Smooth muscle cell (in vitro differentiated cells): ENCODE measurements around the gene MRPL53. TPM values are rescaled to one million over a fixed set of nuclear protein-coding genes. Genes with fewer than 3 reads are reported as not detected.

Source experiments
- DNase-seq: peaks from one replicate; lab custom pipeline; 2025; ENCODE audit not compliant: unreplicated experiment; lab: John Stamatoyannopoulos, UW
- H2AFZ ChIP-seq: fragments of 200-600 bp; sonication (generic); 2 replicates; pipeline ENCODE4 v1.6.0; 2016; ENCODE audit warnings: antibody characterized with exemption, low read depth, mild to moderate bottlenecking
- H3F3A ChIP-seq: fragments of 200-600 bp; sonication (generic); 2 replicates; pipeline ENCODE4 v1.6.0; 2017; ENCODE audit warnings: antibody characterized with exemption, low read depth
- H3K27ac ChIP-seq: fragments of 200-600 bp; sonication (generic); 2 replicates; pipeline ENCODE4 v1.5.1; 2016; ENCODE audit warnings: low read depth, mild to moderate bottlenecking
- H3K27me3 ChIP-seq: fragments of 200-600 bp; sonication (generic); 2 replicates; pipeline ENCODE4 v1.6.1; 2016; ENCODE audit warnings: low read depth, mild to moderate bottlenecking
- H3K36me3 ChIP-seq: fragments of 200-600 bp; sonication (generic); 2 replicates; pipeline ENCODE4 v1.5.1; 2016; ENCODE audit warnings: low read depth
- H3K4me1 ChIP-seq: fragments of 200-600 bp; sonication (generic); 2 replicates; pipeline ENCODE4 v1.5.1; 2016; ENCODE audit warnings: low read depth
- H3K4me2 ChIP-seq: fragments of 200-600 bp; sonication (generic); 2 replicates; pipeline ENCODE4 v1.6.0; 2016; ENCODE audit warnings: mild to moderate bottlenecking
- H3K4me3 ChIP-seq: fragments of 200-600 bp; sonication (generic); 2 replicates; pipeline ENCODE4 v1.5.1; 2016; ENCODE audit warnings: mild to moderate bottlenecking
- H3K79me2 ChIP-seq: fragments of 200-600 bp; sonication (generic); 2 replicates; pipeline ENCODE4 v1.6.0; 2016; ENCODE audit warnings: low read depth, mild to moderate bottlenecking
- H3K9ac ChIP-seq: fragments of 200-600 bp; sonication (generic); 2 replicates; pipeline ENCODE4 v1.6.0; 2016; ENCODE audit warnings: low read depth
- H3K9me3 ChIP-seq: fragments of 200-600 bp; sonication (generic); replicated peaks from 2 replicates; pipeline ENCODE4 v1.5.1; 2016; ENCODE audit warnings: low read depth
- H4K20me1 ChIP-seq: fragments of 200-600 bp; sonication (generic); 2 replicates; pipeline ENCODE4 v1.6.0; 2016; ENCODE audit warnings: low read depth
- WGBS: methylation state at CpG from one replicate; pipeline ENCODE4 v1.1.7; 2016; ENCODE audit warnings: low lambda C conversion rate; 5-methylcytosine and 5-hydroxymethylcytosine counted together
- polyA plus RNA-seq: library from polyadenylated mRNA; unstranded; fragments of >200 nt; fragmentation: Nextera tagmentation; extraction: Ambion mirVana; gene quantifications from 2 replicates; pipeline ENCODE4 v1.2.1, GENCODE V29; 2016
- total RNA-seq: library from RNA; depleted of rRNA; stranded (reverse); fragments of >200 nt; gene quantifications from 2 replicates; pipeline ENCODE4 v1.2.3, GENCODE V29; 2014
- TF ChIP-seq, protein P1 (sequence below): fragments of 200-600 bp; sonication (generic); IDR thresholded peaks from 2 replicates; pipeline ENCODE4 v1.5.1; 2017; ENCODE audit warnings: borderline replicate concordance, mild to moderate bottlenecking, antibody characterized with exemption; ENCODE audit not compliant: insufficient read depth, poor library complexity, severe bottlenecking

Gene MRPL53
- total and polyA plus RNA-seq, 2 experiments from 2014 or later: 12.0 to 76.8 TPM

DNA sequence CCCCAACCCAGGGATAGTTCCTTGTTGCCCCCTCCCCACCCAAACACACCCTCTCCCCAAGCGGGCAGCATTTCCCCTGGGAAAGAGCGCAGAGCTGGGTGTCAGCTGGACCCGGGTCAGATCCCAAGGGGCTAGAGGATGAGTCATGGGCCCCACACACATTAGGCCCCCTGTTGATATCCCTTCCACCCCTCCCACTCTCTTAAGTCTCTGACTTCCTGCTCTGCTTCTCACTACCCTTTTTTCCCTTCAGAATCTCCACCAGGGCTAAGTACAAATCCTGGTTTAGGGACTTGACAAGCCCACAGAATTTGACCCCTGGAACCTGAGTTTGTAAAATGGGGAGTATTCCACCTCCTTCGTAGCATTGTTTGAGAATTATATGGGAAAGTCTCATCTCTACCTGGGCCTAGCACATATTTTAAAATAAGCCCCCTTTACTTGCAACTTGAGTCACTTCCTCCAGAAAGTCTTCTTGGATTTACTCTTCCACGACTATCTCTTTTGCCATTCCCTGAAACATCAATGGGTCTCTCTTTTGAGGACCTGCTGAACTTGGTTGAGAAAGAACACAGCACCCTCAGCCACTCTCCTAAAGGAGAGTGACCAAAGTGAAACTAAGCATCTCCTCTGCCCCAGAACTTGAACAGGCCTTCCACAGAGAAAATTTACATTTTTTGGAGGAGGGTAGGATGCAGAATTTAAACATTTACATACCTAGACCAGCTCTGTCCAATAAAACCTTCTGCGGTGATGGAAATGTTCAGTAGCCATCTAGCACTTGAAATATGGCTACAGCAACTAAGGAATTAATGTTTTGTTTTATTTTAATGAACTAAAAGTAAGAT, 35.4 kb downstream of the MRPL53 start:
- Histone ChIP-seq H3K36me3 (no peaks in the 10 kb centered on the region), H3K27me3 (no peaks in the 10 kb centered on the region), H3K79me2 (peaks cover 78% of the 10 kb centered on the region), H3K4me2 (peak overlapping the region; percentile 96), H3K9ac (no peak overlapping the region), H3K9me3 (no peaks in the 10 kb centered on the region), H3K4me1 (peaks cover 30% of the 10 kb centered on the region), H3K4me3 (no peak overlapping the region), H4K20me1 (peaks cover 72% of the 10 kb centered on the region), H3F3A (peaks cover 11% of the 10 kb centered on the region), H2AFZ (no peak overlapping the region), H3K27ac (peak overlapping the region; percentile 11)
- WGBS: 53% methylated on average over 6 of the region's 6 CpGs
- no peak for DNase-seq
- TF ChIP-seq, protein P1, sequence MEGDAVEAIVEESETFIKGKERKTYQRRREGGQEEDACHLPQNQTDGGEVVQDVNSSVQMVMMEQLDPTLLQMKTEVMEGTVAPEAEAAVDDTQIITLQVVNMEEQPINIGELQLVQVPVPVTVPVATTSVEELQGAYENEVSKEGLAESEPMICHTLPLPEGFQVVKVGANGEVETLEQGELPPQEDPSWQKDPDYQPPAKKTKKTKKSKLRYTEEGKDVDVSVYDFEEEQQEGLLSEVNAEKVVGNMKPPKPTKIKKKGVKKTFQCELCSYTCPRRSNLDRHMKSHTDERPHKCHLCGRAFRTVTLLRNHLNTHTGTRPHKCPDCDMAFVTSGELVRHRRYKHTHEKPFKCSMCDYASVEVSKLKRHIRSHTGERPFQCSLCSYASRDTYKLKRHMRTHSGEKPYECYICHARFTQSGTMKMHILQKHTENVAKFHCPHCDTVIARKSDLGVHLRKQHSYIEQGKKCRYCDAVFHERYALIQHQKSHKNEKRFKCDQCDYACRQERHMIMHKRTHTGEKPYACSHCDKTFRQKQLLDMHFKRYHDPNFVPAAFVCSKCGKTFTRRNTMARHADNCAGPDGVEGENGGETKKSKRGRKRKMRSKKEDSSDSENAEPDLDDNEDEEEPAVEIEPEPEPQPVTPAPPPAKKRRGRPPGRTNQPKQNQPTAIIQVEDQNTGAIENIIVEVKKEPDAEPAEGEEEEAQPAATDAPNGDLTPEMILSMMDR: no peak

DNA sequence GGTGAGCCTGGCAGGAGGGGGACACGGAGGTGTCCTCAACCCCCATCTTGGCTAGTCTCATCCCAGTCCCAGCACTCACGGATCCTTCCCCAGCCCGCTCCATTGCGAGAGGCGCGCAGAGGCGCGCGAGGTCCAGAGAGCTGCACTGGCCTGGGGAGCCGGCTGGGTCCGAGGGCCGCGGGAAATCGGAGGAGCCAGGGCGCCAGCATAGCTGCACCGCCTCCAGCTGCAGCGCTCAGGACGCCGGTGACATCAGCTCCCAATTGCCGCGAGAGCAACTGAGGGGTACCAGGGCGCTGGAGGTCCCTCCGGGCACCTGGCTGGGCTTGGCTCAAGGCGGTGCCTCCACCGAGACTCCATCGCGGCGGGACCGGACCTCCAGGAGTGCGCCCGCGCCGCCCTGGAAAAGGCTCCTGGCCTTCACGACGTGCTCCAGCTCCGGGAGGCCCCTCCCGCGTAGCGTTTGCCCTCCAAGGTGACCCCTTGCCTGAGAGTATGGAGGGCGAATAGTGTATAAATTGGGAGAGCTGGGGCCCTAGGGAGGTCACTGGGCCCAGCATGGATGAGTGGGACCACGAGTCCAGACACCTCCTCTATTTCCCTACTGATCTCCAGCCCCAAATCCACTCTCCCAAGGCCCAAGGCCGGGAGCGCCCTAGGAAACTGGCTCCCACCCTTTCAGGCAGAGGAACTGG, 36.2 kb downstream of the MRPL53 start:
- no peak overlapping the region for H2AFZ ChIP-seq
- TF ChIP-seq, protein P1: no peak
- peaks cover 17% of the 10 kb centered on the region for H3F3A ChIP-seq
- H4K20me1 ChIP-seq: peaks cover 81% of the 10 kb centered on the region
- H3K4me3 ChIP-seq: no peak overlapping the region
- DNase-seq: no peak
- H3K9ac ChIP-seq: no peak overlapping the region
- no peaks in the 10 kb centered on the region for H3K9me3 ChIP-seq
- H3K4me2 ChIP-seq: peak overlapping the region; percentile 96
- no peaks in the 10 kb centered on the region for H3K27me3 ChIP-seq
- H3K36me3 ChIP-seq: peaks cover 5% of the 10 kb centered on the region
- H3K4me1 ChIP-seq: peaks cover 30% of the 10 kb centered on the region
- H3K27ac ChIP-seq: no peak overlapping the region
- 96% methylated on average over 42 of the region's 43 CpGs for WGBS
- H3K79me2 ChIP-seq: peaks cover 83% of the 10 kb centered on the region

DNA sequence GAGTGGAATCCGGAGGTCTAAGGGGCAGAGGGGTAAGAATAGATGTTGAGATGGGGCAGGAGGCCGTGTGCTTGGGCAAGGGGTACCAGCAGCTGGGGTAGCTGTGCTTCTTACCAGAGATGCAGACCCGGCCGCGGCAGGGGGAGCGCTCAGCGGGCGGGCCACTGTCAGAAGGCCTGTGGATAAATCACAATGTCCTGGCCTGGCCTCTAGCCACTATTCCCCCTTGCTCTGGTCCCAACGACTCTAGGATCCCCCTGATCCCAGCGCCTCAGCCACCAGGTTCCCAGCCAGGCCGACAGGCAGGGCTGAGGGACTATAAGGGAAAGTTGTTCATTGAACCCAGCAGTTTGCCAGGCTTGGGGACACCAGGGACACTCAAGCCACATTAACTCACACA, 42.0 kb downstream of the MRPL53 start:
- Histone ChIP-seq H3K27ac (no peak overlapping the region), H3F3A (peaks cover 35% of the 10 kb centered on the region), H4K20me1 (peaks cover 55% of the 10 kb centered on the region), H3K79me2 (peaks cover 33% of the 10 kb centered on the region), H3K27me3 (no peaks in the 10 kb centered on the region), H2AFZ (no peak overlapping the region), H3K4me1 (no peaks in the 10 kb centered on the region), H3K9me3 (no peaks in the 10 kb centered on the region), H3K36me3 (peaks cover 5% of the 10 kb centered on the region), H3K4me2 (no peak overlapping the region), H3K9ac (no peak overlapping the region), H3K4me3 (no peak overlapping the region)
- 97% methylated on average over 10 of the region's 11 CpGs for WGBS
- TF ChIP-seq, protein P1: no peak
- DNase-seq: no peak
